ENCODE results near the gene LRRC55. TPM values are rescaled to one million over a fixed set of nuclear protein-coding genes. Genes with fewer than 3 reads are reported as not detected.

The LRRC55 gene
- total and polyA plus RNA-seq, 2 donors (not counting 3 experiments of a cell fraction or from before 2014, with no cell fraction given) = not detected

DNA sequence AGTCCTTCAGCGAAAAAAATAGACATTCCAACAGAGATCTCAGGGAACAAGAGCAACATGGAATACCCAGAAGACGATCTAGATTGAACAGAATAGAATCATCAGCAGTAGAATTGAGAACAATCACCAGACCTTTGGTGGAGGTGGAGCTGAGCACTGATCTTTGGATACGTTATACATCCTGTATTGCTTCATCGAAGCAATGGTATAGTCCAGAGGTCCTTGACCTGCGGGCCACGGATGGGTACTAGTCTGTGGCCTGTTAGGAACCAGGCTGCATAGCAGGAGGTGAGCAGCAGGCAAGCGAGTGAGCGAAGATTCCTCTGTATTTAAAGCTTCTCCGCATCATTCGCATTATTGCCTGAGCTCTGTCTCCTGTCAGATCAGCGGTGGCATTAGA lies 17.6 kb downstream of the LRRC55 start:
- H3K36me3 ChIP-seq (ENCODE audit: control insufficient read depth in 2 of 2, extremely low read depth in 1 of 2, insufficient read depth in 2 of 2, low read length in 2 of 2) = no peaks in the 10 kb centered on the region
- TF ChIP-seq EZH2 (IDR thresholded peaks at IDR 0.05; ENCODE audit: borderline replicate concordance, low read depth, low read length, severe bottlenecking) = no peak
- TF ChIP-seq GATA2 (IDR thresholded peaks at IDR 0.05; ENCODE audit: insufficient read depth, insufficient read length, low read depth, low read length) = no peak
- no peak for TF ChIP-seq JUN (IDR thresholded peaks at IDR 0.05; ENCODE audit: borderline replicate concordance, insufficient read depth, insufficient read length, low read depth)
- TF ChIP-seq FOS (IDR thresholded peaks at IDR 0.05; ENCODE audit: borderline replicate concordance, insufficient read depth, low read length) = no peak
- TF ChIP-seq CTCF (IDR thresholded peaks at IDR 0.05; ENCODE audit: extremely low read depth in 1 of 2, insufficient read depth in 1 of 2, low read depth in 1 of 2, low read length in 2 of 2) = no peak
- TF ChIP-seq POLR2A (IDR thresholded peaks at IDR 0.05; ENCODE audit: low read depth, low read length) = no peak
- no peak for TF ChIP-seq POLR2AphosphoS5 (IDR thresholded peaks at IDR 0.05; ENCODE audit: insufficient read depth, low read depth, low read length)
- TF ChIP-seq MAX (IDR thresholded peaks at IDR 0.05; ENCODE audit: insufficient read depth, insufficient read length) = no peak
- TF ChIP-seq MYC (IDR thresholded peaks at IDR 0.05; ENCODE audit: low read depth, low read length) = no peak
- dilution Hi-C loops (cut with MboI; ENCODE audit: extremely low pct_ligation_motif_present, low sequenced_read_pairs) (no loop called here), intact Hi-C loops (cut with micrococcal nuclease) (no loop called here)
- H3K4me1 ChIP-seq (ENCODE audit: control insufficient read depth, extremely low read depth, insufficient read depth, low read length) = peaks cover 7% of the 10 kb centered on the region
- BruUV-seq (replicated peaks) = no TSS peak
- no peak overlapping the region for H2AFZ ChIP-seq (ENCODE audit: low read depth, low read length)
- peaks cover 2 to 4% of the 10 kb centered on the region in 2 experiments for H3K27me3 ChIP-seq (ENCODE audit: control insufficient read depth in 2 of 2, insufficient read depth in 2 of 2, low read length in 2 of 2)
- H3K27ac ChIP-seq (ENCODE audit: insufficient read depth, low read depth, low read length) = no peak overlapping the region
- no peak overlapping the region for H3K4me3 ChIP-seq (replicated peaks in 1 of 3; ENCODE audit: insufficient read depth in 1 of 3, low read depth in 1 of 3, low read length in 3 of 3)
- FAIRE-seq = no peak
- no peaks in the 10 kb centered on the region for H4K20me1 ChIP-seq (replicated peaks; ENCODE audit: control insufficient read depth, extremely low read depth, insufficient read depth, low read length)
- POLR2A ChIA-PET = no interaction called here
- CTCF ChIA-PET = interaction anchor here (3.9 kb wide), 1 partner anchor 50 kb away, joined by 16 read pairs; no protein-coding TSS in a partner anchor
- H3K4me2 ChIP-seq (ENCODE audit: insufficient read depth, low read length) = no peak overlapping the region
- H3K9ac ChIP-seq (replicated peaks; ENCODE audit: extremely low read depth, insufficient read depth, low read length) = no peak overlapping the region
- H3K9me3 ChIP-seq (replicated peaks; ENCODE audit: control insufficient read depth, insufficient read depth, low read length) = no peaks in the 10 kb centered on the region
- DNase-seq (ENCODE audit: low read depth, low spot score) = no peak
- H3K79me2 ChIP-seq (ENCODE audit: control insufficient read depth, insufficient read depth, low read length) = no peaks in the 10 kb centered on the region
- no peaks in the 10 kb centered on the region for H3K9me1 ChIP-seq (replicated peaks; ENCODE audit: control insufficient read depth, extremely low read depth, insufficient read depth, low read length)

Measured in endothelial cell of umbilical vein (primary cell).